Stomach (tissue), 4 donors: ENCODE measurements around the gene NMRAL1.

Experiments
- EP300 ChIP-seq: sonication (generic); formaldehyde crosslinking; IDR thresholded peaks from one replicate; pipeline ENCODE4 v1.6.1; 2017; ENCODE audit warnings: antibody characterized with exemption
- POLR2A ChIP-seq, 4 donors: fragments of 450-650 bp; IDR thresholded peaks; one replicate each; pipeline ENCODE4 v1.6.1; 2016; ENCODE audit warnings: antibody characterized with exemption in 4 of 4, control low read depth in 2 of 4, mild to moderate bottlenecking in 1 of 4, moderate library complexity in 1 of 4
- POLR2AphosphoS5 ChIP-seq, 3 donors: sonication (generic); formaldehyde crosslinking; IDR thresholded peaks; one replicate each; pipeline ENCODE4 v1.6.1; 2016; ENCODE audit warnings: antibody characterized with exemption in 3 of 3
- TF ChIP-seq, protein P1 (sequence below), 7 experiments: fragments of 450-650 bp in 4 of 7; fragments of 200-600 bp in 3 of 7; sonication (generic) in 3 of 7; IDR thresholded peaks; one replicate each; pipeline ENCODE4 v1.5.1; 2016 to 2019; ENCODE audit warnings: antibody characterized with exemption in 7 of 7, control low read depth in 2 of 7, mild to moderate bottlenecking in 1 of 7

DNA sequence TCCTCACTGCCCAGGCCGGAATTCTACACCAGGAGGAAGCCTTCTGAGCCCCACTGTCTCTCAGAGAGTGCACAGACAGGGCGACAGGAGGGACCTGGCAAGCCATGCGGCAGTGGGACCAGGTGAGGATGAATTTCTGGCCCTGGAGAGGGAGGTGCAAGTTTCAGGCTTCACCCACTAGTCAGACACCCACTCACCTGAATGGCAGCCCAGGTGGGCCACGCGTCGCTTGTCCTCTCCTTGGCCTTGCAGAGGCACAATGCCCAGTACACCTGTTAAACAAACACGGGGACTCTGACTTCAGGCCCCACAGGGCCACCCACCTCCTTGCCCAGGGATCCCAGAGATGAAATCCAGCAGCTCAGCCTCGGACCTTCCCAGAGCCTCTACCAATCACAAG, 62.3 kb downstream of the NMRAL1 start:
- TF ChIP-seq, protein P1, sequence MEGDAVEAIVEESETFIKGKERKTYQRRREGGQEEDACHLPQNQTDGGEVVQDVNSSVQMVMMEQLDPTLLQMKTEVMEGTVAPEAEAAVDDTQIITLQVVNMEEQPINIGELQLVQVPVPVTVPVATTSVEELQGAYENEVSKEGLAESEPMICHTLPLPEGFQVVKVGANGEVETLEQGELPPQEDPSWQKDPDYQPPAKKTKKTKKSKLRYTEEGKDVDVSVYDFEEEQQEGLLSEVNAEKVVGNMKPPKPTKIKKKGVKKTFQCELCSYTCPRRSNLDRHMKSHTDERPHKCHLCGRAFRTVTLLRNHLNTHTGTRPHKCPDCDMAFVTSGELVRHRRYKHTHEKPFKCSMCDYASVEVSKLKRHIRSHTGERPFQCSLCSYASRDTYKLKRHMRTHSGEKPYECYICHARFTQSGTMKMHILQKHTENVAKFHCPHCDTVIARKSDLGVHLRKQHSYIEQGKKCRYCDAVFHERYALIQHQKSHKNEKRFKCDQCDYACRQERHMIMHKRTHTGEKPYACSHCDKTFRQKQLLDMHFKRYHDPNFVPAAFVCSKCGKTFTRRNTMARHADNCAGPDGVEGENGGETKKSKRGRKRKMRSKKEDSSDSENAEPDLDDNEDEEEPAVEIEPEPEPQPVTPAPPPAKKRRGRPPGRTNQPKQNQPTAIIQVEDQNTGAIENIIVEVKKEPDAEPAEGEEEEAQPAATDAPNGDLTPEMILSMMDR (IDR thresholded peaks at IDR 0.05) = no peak
- TF ChIP-seq POLR2A (IDR thresholded peaks at IDR 0.05) (no peak), POLR2AphosphoS5 (IDR thresholded peaks at IDR 0.05) (no peak), EP300 (no peak)
